Stimulated activated CD4-positive, alpha-beta T cell treated with anti-CD3 and anti-CD28 coated beads, Interleukin-1b, Interleukin-23, amount 100 ng/mL, for 4 hours (primary cell): ENCODE results near the gene SRSF1.

Experiments
- DNase-seq, 2 donors: peaks; one replicate each; pipeline ENCODE4 v3.0.0-alpha.2; 2020; ENCODE audit warnings: low read depth in 2 of 2

Gene SRSF1

DNA sequence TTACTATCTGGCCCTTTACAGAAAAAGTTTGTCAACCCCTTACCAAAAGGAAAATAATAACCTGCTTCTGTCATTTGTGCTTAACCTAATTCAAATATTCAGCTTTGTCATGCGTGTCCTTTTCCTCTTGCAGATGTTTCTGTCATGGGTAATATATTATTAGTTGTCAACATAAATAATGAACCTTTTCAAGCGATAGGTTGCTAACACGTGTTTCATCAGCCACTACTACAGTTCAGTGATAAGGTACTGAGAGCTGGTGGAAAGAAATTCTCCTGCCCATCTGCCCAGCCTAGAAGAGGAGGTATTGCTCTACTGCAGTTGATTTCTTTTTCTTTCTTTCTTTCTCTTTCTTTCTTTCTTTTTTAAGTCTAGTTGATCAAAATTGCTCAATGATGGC lies 12.0 kb upstream of the SRSF1 start:
- no peak for DNase-seq

DNA sequence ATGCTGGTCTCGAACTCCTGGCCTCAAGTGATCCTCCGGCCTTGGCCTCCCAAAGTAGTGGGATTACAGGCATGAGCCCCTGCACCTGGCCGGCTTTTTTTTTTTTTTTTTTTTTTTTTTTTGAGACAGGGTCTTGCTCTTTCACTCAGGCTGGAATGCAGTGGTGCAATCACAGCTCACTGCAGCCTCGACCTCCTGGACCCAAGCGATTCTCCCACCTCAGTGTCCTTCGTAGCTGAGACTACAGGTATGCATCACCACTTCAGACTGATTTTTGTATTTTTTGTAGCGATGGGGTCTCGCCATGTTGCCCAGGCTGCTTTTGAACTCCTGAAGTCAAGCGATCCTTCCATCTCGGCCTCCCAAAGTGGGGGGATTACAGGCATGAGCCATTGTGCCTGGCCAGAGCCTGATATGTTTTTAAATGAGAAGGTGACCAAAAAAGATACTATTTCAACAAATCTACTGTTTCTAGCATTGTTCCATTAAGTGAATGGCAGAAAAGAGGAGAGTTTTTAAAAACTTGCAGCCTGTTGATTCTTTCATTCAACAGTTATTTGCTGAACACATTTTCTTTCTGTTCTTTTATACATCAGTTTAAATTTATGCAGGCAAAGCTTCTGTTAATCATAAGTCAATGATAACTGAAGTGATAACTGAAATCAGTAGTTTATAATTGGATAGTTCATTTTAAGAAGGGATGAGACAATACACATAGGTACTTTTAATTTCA lies 3.2 kb upstream of the SRSF1 start:
- no peak for DNase-seq

DNA sequence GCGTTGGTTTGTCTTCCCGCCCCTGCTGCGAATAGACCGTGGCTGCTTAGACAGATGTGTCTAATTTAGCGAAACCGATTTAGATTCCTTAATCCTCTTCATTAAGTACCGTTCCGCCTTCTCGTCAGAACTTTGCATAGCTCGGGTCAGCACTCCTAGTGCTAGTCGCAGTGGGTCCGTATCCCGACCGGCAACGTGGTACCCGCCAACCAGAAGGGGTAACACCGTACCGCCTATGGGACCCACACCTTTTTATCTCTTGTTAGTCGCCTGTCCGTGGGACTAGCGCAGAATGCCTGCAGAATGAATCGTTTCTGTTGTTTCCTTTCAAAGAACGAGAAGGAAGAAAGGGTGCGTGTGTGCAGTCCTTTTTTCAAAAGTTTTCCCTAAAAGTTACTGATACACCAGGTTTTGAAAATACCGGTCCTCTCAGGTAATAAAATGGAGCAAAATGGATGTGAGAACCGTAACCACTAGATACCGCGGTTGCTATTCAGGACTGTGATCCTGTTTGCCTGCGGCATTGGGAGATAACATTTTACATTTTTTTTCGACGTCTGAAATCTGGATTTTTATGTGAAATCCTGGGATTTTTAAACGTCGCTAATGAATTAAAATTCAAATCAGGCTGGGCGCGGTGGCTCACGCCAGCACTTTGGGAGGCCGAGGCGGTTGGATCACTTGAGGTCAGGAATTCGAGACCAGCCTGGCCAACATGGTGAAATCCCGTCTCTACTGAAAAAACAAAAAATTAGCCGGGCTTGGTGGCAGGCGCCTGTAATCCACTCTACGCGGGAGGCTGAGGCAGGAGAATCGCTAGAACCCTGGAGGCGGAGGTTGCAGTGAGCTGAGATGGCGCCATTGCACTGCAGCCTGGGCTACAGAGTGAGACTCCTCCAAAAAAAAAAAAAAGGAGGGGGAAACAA lies 998 bp upstream of the SRSF1 start:
- DNase-seq, result no peak

DNA sequence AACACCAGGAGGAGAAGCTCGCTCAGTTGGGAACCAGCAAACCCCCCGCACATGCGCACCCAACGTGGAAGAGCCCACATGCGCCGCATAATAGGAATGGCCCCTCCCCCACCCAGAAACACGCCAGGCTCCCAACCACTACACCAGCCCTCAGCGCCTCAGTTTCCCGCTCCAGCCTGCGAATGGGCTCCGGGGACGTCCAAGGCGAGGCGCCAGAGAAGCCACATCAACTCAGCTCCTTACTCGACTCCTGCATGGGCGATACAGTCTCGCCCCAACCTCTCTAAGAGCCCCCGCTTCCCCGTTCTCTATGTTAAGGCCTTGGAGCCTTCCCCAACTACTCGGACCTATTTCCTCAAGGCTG lies 504 bp downstream of the SRSF1 start:
- peak; percentile 48 to 69 for DNase-seq

DNA sequence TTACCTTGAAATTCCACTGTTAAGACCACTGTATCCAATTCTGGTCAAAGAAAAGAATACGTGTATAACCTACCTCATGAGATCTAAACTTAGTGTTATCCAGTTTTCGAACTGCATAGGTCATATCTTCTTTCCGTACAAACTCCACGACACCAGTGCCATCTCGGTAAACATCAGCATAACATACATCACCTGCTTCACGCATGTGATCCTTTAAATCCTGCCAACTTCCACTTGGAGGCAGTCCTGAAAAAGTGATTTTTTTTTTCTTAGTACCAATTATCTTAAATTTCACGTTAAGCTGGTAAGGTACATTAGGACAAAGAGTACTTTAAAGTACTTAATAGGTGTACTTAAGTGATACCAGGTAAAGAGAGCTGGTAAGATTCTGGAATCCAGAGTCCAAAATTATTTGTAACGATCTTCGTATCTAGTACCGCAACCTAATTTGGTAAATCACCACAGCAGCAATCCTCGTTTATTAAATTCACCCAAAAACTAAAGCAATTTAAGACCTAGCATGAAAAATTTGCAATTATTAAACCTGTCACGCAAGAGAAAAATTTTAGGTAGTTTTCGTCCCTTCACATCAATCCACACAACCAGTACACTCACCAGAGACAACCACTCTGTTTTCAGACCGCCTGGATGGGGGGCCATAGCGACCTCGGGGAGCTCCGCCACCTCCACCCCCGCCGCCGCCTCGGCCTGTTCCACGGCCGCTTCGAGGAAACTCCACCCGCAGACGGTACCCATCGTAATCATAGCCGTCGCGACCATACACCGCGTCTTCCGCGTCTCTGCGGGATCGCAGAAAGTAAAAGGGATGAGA lies 1.1 kb downstream of the SRSF1 start:
- no peak for DNase-seq

DNA sequence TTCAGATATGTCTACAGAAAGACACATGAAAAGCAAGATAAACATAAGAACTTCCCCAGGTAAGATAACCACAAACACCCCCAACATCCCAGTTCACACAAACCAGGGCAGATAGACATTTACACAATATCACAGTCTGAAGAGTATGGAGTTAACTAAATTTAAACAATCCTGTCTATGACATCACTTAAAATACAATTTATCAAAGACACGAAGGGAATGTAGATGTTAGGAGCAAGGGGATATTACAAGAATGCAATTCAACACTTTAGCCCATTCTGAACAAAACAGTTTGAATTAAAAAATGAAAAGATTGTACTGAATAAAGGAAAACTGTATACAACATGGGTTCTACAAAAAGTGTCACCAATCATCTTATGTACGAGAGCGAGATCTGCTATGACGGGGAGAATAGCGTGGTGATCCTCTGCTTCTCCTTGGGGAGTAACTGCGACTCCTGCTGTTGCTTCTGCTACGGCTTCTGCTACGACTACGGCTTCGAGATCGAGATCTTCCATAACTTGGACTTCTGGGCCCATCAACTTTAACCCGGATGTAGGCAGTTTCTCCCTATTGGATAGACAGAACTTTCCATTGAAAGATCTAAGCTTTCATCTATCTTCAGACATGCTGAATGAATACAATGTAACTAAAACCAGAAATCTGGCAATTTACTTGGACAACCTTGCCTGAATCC lies 1.9 kb downstream of the SRSF1 start:
- no peak for DNase-seq

DNA sequence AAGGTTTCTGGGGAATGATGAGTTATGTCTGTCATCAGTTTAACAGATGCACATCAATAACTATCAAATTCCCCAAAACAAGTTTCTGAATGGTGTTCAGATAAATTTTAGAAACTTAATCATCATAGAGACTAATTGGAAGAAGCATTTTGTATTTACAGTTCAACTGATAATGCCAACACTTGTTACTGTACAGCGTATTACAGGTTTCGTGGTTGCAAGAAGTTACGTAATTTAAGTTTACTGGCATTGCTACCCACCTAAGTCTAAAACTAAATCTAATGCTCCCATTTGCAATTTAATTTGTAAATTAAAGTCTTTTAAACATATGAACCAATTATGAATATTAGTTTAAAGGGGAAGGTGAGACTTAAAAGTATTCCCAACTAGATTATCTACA lies 3.0 kb downstream of the SRSF1 start:
- DNase-seq, result no peak

DNA sequence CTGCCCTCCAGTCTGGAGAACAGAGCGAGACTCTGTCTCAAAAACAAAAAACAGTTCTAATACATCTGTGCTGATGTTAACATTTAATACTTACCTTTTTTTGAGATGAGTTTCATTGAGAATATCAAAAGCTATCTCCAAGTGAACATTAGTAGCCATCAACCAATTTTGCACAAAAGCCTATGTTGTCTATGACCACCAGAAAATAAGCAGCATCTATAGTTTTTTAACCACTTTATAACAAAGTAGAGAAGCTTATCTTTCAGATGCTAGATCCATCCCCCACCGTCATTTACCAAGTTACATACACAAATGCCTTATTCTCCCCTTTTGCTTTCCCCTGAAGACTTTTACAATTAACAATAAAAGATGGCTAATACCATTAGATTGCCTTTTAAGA lies 4.1 kb downstream of the SRSF1 start:
- no peak for DNase-seq

DNA sequence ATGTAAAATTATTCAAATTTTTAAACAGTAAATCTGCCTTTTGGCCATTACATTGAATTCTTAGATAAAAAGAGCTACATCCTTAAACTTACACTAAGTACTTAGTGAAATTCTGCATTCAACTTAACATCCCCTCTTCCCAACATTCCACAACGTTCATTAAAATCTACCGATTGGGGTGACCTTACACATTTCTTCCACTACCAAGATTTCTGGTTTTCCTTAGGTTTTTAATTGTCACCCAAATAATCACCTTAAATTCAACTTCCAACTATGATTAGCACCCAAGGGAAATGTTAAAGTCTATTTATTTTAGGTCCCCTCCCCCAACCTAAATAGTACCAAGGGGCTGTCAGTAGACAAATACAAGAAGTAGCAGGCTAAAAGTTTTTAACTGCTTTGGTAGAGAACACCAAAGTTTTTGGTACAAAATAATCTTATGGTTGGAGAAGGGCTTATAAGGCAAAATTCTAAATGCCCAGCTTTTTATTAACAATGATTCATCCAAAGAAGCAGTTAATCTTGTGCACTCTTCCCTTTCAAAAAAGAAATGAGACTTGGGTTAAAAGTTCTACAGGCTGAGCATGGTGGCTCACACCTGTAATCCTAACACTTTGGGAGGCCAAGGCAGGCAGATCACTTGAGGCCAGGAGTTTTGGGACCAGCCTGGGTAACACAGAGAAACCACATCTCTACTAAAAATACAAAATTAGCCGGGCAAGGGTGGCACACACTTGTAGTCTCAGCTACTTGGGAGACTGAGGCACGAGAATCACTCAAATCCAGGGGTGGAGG lies 4.7 kb downstream of the SRSF1 start:
- no peak for DNase-seq

DNA sequence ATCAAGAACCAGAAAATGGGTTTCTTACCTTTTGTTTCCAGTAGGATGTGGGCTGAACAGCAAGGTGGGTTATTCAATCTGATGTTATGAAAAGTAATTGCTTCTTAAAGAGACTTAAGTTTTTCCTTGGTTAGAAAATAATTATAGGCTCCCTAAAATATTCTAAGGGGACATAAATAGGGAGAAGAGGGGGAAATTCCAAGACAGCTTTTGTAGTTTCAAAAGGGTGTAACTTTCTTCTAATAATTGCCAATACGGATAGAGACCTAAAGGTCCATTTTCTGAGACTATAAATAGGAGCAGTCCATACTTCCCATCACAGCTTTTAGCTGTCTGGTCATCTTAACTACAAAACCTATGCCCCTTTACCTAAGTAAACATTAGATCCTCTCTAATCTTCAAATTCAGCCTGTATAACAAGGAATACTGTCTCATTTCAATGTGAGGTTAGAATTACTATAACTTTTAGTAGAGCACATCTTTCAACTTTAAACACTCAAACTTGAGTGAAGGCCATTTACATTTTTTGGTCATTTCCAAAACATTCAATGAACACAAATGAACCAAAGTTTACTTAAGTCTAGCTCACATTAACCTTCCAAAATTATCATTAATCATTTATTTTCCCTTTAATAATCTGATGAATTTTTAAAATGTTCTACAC lies 5.5 kb downstream of the SRSF1 start:
- DNase-seq, result no peak

DNA sequence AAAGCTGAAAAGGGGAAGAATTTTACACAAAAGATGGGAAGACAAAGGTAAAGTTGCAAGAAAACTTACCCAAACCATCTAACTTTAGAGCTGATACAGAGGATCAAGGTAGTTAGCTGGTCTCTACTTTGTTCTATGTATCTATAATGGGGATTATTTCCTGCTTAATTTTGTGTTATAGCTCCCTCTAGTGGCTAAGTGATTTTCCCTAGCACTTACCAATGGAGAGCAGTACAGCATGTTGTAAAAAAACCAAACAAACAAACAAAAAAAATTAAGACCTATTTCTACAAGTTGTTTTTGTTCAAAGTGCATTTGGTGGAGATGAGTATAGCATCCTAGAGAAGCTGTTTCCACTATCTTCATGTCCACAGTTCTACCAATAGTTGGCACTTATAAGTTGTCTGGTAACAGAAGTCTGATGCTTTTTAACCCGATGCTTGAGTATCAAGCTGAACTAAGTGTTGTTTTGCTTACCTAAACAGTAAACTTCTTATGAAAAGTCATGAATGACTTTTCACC lies 7.5 kb downstream of the SRSF1 start:
- no peak for DNase-seq

DNA sequence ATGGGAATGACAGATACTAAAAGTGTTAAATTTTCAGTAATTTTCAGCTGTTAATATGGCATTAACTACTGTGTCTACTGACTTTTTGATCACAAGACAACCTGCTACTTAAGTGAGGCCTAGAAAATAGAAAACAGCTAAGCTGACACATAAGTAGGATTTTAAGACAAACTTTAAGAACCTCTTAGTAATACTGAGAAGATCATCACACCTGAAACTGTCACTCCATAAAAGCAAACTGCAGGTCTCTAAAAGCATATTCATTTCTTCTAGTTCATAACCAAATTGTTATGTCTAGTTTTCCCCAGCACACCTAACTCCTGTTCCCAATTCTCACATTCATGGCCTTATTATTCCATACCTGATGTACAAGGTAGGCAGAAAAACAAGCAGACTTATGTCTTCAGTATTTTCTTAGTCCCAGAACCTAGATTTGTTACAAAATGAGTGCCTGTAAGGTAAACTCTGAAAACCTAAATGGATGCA lies 8.0 kb downstream of the SRSF1 start:
- no peak for DNase-seq

DNA sequence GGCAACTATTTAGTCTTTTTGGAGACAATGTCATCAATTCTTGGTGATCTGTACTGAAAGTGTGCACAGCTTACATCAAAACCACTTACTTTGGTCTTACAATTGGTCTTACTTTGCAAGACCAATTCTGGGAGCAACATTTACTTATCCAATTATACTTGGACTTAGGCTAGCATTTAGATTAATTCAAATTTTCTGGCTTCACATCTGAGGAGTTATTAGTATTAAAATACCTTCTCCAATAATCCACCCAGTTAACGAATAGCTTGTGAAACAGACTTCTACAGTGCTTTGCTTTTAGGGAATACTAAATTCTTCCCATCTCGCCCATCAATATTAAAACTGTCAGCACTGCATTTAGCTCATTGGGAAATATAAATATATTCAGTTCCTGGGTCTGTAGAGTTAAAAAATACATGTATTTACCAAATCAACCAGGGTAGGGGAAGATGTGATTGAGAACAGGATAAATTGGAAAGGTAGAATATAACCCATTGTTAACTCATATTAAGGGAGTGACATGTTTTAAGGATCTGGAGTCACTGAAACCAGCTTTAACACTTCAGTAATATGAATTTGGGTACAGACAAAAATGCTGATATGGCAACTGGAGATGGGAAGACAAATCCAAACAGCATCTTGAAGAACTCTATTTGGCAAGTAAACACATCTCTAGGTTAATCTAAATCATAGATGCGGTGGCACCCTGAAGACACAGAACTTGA lies 9.8 kb downstream of the SRSF1 start:
- no peak for DNase-seq

DNA sequence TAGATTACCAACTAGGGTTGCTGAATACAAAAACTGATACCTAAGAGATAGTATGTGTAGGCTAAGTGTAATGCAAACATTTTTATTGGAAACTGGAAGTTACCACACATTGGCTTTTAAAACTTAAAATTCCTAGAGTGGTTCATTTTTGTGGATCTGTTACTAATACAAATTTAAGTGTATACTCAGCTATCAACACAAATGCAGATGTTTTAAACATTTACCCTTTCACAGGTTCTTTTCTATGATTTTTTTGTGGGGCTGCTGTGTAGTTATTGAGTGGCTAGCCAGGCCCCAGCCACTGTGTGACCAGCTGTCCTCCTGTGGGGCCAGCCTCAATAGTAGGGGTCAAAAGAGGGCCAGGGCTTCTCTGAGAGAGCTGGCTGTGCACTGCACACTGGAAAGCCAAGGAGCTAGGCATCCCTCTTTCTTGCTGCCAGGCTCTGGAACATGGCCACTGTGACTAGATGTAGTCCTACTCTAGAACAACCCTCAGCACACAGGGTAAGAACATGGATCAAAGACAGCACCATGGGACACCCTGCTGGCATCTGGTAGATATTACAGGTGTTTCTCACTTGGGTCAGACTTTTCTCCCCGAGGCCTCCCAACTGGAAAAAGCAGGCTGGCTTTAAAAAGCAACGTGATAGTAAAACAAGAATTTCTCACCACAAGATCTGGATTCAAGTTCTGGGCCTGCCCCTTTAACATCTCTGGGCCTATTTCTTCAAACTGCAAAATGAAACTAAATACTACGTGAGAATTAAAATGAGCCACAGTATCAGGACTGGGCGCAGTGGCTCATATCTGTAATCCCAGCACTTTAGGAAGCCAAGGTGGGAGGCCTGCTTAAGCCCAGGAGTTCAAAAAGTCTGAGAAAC lies 11.7 kb downstream of the SRSF1 start:
- DNase-seq, result peak in 1 of 2 donors; percentile 49

DNA sequence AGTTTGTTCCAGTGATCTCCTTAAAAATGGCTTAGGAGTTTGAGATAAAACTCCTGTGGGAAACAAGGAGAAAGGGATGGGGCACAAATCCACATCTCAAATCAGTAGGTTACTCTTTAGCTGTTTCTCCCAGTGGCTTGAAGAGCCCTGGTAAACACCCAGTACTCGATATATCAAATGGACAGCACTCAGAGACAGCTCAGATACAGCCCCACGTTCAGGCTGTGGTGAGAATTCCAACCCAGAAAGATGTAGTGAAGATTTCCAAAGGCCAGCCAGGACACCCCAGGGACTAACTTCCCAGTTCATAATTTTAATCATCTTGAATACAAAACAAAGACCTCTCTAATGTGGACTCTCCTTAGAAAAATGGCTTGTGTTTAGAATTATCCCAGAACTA lies 12.6 kb downstream of the SRSF1 start:
- DNase-seq, result no peak

DNA sequence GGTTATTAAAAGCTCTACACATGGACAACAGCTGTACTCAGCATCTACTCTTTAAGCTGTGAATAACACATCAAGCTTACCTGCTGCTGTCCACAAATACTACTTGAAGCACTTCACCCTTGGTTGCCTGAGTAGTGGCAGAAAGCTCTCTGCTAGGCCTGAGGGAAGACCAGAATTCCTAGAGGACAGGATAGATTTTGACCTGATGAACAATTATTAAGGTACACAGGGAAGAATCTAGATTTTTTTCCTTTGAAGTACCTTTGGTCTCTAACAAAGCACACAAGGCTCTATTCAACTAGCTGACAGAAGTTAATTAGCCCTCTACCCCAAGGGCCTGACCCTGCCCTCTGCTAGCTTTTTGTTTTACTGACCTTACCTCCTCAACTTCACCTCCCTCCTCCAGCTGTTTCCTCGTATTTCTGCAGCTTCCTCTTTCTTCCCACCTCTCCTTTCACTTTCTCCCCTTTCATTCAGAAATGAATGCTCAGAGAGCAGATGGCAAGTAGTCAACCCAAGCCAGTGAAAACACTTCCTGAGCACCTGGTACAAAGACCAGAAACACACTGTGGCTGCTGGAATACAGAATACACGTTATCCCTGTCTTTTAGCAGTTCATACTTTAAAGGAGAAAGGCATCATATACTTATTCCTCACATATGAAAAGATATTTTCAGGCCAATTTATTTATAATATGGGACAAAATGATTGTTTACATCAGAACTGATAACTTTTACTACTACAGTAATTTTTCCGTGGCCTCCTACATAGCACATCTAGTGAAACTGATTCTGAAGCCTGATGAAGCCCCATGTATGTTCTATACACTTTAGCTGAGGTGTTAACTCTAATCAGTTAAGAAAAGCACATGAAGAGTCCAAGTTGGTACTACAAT lies 13.3 kb downstream of the SRSF1 start:
- DNase-seq, result no peak

DNA sequence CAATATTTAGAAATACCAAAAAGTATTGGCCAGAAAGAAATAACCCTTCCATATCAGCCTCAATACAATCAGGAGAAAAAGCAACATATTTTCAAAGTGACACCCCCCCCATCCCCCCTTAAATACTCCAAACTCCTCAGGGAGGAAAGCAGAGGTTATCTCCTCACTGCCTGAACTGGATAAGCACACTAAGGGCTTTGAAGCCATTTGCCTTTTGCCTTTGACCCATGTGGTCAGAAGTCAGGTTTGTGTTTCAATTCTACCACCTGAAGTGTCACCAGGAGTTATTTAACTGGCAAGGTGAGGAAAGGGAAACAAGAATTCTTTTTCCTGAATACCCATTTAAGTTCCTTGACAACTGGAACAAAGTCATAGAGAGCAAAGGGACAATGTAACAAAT lies 15.5 kb downstream of the SRSF1 start:
- DNase-seq, result no peak
